ENCODE data around the gene EGR1.

EGR1 gene

DNA sequence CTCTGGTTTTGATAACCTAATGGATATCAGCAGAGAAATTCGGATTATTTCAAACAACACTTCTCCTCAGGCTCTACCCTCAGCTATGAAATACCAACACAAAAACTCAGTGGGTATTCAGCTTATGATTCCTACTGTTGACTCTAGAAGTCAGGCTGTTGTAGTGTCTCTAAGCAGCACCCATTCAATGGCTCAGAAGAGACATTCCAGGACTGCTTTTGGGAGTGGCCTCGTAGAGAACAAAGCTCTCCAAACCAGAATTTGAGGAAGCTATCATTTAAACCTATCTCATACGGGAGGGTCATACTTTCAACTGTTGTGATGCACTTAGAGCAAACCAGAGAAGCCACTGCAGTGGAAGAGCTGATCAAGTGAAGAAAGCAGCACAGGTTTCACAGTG, 43.7 kb downstream of the EGR1 start:
- no peak for DNase-seq (ENCODE audit: low spot score)
- Histone ChIP-seq H3K4me3 (no peak overlapping the region), H3K27ac (no peak overlapping the region)
- TF ChIP-seq, protein P1, sequence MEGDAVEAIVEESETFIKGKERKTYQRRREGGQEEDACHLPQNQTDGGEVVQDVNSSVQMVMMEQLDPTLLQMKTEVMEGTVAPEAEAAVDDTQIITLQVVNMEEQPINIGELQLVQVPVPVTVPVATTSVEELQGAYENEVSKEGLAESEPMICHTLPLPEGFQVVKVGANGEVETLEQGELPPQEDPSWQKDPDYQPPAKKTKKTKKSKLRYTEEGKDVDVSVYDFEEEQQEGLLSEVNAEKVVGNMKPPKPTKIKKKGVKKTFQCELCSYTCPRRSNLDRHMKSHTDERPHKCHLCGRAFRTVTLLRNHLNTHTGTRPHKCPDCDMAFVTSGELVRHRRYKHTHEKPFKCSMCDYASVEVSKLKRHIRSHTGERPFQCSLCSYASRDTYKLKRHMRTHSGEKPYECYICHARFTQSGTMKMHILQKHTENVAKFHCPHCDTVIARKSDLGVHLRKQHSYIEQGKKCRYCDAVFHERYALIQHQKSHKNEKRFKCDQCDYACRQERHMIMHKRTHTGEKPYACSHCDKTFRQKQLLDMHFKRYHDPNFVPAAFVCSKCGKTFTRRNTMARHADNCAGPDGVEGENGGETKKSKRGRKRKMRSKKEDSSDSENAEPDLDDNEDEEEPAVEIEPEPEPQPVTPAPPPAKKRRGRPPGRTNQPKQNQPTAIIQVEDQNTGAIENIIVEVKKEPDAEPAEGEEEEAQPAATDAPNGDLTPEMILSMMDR (IDR thresholded peaks at IDR 0.05): no peak

DNA sequence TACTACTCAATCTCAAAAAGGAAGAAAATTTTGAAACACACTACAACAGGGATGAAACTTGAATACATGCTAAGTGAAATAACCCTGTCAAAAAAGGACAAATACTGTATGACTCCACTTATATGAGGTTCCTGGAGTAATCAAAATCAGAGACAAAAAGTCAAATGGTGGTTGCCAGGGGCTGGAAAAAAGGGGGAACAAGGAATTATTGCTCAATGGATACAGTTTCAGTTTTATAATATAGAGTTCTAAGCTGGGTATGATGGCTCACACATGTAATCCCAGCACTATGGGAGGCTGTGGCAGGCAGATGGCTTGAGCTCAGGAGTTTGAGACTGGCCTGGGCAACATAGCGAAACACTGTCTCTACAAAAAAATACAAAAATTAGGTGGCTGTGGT, 48.7 kb downstream of the EGR1 start:
- no peak overlapping the region for H3K4me3 ChIP-seq
- no peak for DNase-seq (ENCODE audit: low spot score)
- TF ChIP-seq, protein P1 (IDR thresholded peaks at IDR 0.05): no peak
- H3K27ac ChIP-seq: no peak overlapping the region

DNA sequence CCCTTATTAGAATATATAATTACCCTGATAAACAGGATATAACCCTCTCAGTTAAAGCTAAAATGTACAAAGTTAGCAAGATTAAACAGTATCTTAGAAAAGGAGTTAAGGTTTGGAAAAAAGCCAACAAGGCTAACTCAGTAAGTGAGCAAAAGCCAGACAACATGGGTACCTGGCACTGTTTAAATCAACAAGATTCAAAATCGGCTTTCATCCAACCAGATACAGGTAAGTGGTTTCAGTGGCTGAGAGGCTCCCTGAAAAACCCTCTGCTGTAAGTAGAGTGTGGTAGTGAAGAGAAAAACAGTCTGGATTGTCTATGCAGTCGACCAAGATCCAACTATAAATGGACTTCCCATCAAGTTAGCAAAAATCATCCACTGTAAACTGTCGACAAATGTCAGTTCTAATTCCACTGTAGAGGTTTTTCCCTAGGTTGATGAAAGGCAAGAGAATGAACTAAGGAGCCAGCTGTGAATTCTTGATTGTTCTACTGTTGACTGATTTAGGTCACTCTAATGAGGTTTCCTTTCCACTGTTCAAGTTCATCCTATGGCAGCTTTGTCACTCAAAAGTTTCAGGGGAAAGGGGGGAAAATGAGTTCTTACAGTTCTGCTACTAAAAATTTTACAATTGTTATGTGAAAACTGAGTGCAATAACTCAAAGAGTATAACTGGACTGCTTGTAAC, 50.4 kb downstream of the EGR1 start:
- TF ChIP-seq, protein P1 (IDR thresholded peaks at IDR 0.05): no peak
- no peak for DNase-seq (ENCODE audit: low spot score)

DNA sequence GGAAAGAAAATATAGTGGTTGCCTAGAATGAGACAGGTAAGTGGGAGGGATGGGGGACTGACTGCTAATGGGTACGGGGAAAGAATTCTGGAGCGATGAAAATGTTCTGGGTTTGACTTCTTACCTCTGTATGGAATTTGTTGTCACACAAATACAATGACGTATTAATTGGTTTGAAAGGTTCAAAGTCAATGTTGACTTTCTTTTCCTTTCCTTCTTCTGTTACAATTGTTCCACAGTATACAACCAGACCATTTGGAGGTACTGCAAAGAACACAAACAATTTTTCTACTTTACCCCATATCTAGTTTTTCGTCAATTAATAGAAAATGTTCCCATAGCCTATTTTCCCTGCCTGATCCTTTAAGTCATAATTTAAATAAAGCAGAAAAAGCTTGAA, 52.2 kb downstream of the EGR1 start:
- H3K4me3 ChIP-seq: no peak overlapping the region
- DNase-seq (ENCODE audit: low spot score): no peak
- no peak overlapping the region for H3K27ac ChIP-seq
- TF ChIP-seq, protein P1 (IDR thresholded peaks at IDR 0.05): no peak

More for the DNA sequence above, 50.4 kb downstream of the EGR1 start:
- no peak overlapping the region for H3K27ac ChIP-seq
- no peak overlapping the region for H3K4me3 ChIP-seq

Data from coronary artery (tissue), 2 donors.